Right lobe of liver (tissue), 6 donors: ENCODE data around the gene SEMA4B. TPM values are rescaled to one million over a fixed set of nuclear protein-coding genes. Genes with fewer than 3 reads are reported as not detected.

Experiments used
- ATAC-seq, 4 donors: fragments of 200-7000 bp; cut with Tn5 transposase; one replicate each; pipeline ENCODE4 v1.9.1; 2020; ENCODE audit warnings: mild to moderate bottlenecking in 4 of 4, moderate library complexity in 4 of 4
- DNase-seq, 3 donors: peaks; one replicate each; pipeline ENCODE4 v3.0.0-alpha.2; 2020
- H3K27ac ChIP-seq, 3 donors: fragments of 200-600 bp; one replicate each; pipeline ENCODE4 v1.8.0; 2022
- H3K27me3 ChIP-seq, 2 donors: fragments of 200-600 bp; one replicate each; pipeline ENCODE4 v1.8.0; 2022
- H3K36me3 ChIP-seq, 4 donors: fragments of 200-600 bp; sonication (generic) in 1 of 4; one replicate each; pipeline versions ENCODE4 v1.5.1 to v1.8.0; 2017 to 2022; ENCODE audit warnings: control low read depth in 1 of 4
- H3K4me1 ChIP-seq, 4 donors: fragments of 200-600 bp; sonication (generic) in 1 of 4; one replicate each; pipeline versions ENCODE4 v1.5.1 to v1.8.0; 2017 to 2022; ENCODE audit warnings: control low read depth in 1 of 4
- H3K4me3 ChIP-seq, 3 donors: fragments of 200-600 bp; one replicate each; pipeline ENCODE4 v1.8.0; 2022
- H3K9me3 ChIP-seq, 4 donors: fragments of 200-600 bp; sonication (generic) in 1 of 4; one replicate each; pipeline versions ENCODE4 v1.5.1 to v1.8.0; 2017 to 2022; ENCODE audit warnings: control low read depth in 1 of 4
- POLR2A ChIP-seq: fragments of 450-650 bp; IDR thresholded peaks from one replicate; pipeline ENCODE4 v1.6.1; 2017; ENCODE audit warnings: antibody characterized with exemption, mild to moderate bottlenecking
- WGBS: methylation state at CpG from one replicate; pipeline ENCODE4 v1.1.6; 2018; ENCODE audit warnings: low coverage, low lambda C conversion rate; ENCODE audit not compliant: insufficient coverage; ENCODE audit errors: missing lambda C conversion rate; 5-methylcytosine and 5-hydroxymethylcytosine counted together
- intact Hi-C, 2 donors: fragments of 100-400 bp; cut with DNase I; formaldehyde crosslinking; loops; one replicate each; pipeline versions ENCODE4 v1.11.2 to v1.14.1; 2022
- long read RNA-seq: library from polyadenylated mRNA; unstranded; transcript quantifications from one replicate; pipeline ENCODE4 v2.0.0, GENCODE V29; 2019
- total RNA-seq, 6 experiments: library from RNA; depleted of rRNA in 2 of 6; stranded (reverse); fragments of >200 nt in 2 of 6; fragmentation: NEBNext Ultra II Directional in 3 of 6; extraction: Animal tissue kit (Norgen Biotek cat#: 25700) in 3 of 6; gene quantifications; one replicate each; pipeline versions ENCODE4 v1.1.0 to v1.2.4, GENCODE V29; 2016 to 2023
- TF ChIP-seq, protein P1 (sequence below), 4 donors: fragments of 200-600 bp in 3 of 4; fragments of 450-650 bp in 1 of 4; IDR thresholded peaks; one replicate each; pipeline versions ENCODE4 v1.5.1 to v1.8.0; 2016 to 2022; ENCODE audit warnings: antibody characterized with exemption in 4 of 4, mild to moderate bottlenecking in 2 of 4
- donor health status: DM: no; HTN: yes; CAD: no.
- donor health status: DM: no; HTN: no; CAD: no.
- donor health status: DM: no; HTN: no; CAD: no.
- donor health status: DM: no; HTN: yes; CAD: no.
- donor health status: DM: no; HTN: yes; CAD: no.

The SEMA4B gene, protein sequence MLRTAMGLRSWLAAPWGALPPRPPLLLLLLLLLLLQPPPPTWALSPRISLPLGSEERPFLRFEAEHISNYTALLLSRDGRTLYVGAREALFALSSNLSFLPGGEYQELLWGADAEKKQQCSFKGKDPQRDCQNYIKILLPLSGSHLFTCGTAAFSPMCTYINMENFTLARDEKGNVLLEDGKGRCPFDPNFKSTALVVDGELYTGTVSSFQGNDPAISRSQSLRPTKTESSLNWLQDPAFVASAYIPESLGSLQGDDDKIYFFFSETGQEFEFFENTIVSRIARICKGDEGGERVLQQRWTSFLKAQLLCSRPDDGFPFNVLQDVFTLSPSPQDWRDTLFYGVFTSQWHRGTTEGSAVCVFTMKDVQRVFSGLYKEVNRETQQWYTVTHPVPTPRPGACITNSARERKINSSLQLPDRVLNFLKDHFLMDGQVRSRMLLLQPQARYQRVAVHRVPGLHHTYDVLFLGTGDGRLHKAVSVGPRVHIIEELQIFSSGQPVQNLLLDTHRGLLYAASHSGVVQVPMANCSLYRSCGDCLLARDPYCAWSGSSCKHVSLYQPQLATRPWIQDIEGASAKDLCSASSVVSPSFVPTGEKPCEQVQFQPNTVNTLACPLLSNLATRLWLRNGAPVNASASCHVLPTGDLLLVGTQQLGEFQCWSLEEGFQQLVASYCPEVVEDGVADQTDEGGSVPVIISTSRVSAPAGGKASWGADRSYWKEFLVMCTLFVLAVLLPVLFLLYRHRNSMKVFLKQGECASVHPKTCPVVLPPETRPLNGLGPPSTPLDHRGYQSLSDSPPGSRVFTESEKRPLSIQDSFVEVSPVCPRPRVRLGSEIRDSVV
- total RNA-seq, result 10 to 100 TPM; 17.1 to 67.7 (median 20.3) TPM
- long read RNA-seq, partial matches to known transcripts, result 0 of 2 reads
- long read RNA-seq, other reads (novel, unspliced or antisense), result 2 of 2 reads

DNA sequence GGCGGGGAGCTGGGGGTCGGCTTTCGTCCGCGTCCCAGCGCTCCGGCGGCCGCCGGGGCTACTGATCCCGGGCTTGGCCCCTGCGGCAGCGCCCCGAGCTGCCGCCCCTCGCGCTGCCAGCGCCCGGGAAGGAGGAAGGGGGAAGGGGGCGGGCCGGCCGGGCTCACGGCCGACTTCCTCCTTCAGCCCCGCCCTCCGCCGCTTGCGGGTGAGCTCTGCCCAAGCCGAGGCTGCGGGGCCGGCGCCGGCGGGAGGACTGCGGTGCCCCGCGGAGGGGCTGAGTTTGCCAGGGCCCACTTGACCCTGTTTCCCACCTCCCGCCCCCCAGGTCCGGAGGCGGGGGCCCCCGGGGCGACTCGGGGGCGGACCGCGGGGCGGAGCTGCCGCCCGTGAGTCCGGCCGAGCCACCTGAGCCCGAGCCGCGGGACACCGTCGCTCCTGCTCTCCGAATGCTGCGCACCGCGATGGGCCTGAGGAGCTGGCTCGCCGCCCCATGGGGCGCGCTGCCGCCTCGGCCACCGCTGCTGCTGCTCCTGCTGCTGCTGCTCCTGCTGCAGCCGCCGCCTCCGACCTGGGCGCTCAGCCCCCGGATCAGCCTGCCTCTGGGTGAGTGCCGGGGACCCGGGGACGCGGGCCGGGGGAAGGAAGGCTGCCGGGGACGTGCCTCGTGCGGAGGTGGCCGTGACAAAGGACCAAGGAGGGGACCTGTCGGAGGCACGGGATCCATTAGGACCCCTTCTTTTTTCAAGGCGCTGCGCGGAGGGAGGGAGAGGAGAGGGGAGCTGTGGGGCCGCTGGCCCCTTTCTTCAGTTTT, at the start of gene SEMA4B:
TSS of gene SEMA4B (plus strand) at position 201 of the 814 bp plus-strand sequence. CDS start at position 450, 249 bp downstream.
- WGBS, result under 1% methylated on average over 21 of the region's 88 CpGs
- ATAC-seq, result peak; percentile 79 to 88 (median 84)
- H3K9me3 ChIP-seq, result no peaks in the 10 kb centered on the region
- H3K27me3 ChIP-seq, result no peaks in the 10 kb centered on the region
- H3K4me1 ChIP-seq, result peaks cover 0 to 43% (median 9%) of the 10 kb centered on the region in 4 donors
- H3K36me3 ChIP-seq, result no peaks in the 10 kb centered on the region
- peak within 1 kb of the TSS; percentile 44 to 80 (median 76) for H3K27ac ChIP-seq
- TF ChIP-seq POLR2A, result peak; percentile 47
- TF ChIP-seq, protein P1, sequence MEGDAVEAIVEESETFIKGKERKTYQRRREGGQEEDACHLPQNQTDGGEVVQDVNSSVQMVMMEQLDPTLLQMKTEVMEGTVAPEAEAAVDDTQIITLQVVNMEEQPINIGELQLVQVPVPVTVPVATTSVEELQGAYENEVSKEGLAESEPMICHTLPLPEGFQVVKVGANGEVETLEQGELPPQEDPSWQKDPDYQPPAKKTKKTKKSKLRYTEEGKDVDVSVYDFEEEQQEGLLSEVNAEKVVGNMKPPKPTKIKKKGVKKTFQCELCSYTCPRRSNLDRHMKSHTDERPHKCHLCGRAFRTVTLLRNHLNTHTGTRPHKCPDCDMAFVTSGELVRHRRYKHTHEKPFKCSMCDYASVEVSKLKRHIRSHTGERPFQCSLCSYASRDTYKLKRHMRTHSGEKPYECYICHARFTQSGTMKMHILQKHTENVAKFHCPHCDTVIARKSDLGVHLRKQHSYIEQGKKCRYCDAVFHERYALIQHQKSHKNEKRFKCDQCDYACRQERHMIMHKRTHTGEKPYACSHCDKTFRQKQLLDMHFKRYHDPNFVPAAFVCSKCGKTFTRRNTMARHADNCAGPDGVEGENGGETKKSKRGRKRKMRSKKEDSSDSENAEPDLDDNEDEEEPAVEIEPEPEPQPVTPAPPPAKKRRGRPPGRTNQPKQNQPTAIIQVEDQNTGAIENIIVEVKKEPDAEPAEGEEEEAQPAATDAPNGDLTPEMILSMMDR (IDR thresholded peaks at IDR 0.05), result no peak
- intact Hi-C loops, result no loop called here
- peak; percentile 69 to 84 (median 83) for DNase-seq
- peak within 1 kb of the TSS; percentile 85 to 95 (median 87) for H3K4me3 ChIP-seq

DNA sequence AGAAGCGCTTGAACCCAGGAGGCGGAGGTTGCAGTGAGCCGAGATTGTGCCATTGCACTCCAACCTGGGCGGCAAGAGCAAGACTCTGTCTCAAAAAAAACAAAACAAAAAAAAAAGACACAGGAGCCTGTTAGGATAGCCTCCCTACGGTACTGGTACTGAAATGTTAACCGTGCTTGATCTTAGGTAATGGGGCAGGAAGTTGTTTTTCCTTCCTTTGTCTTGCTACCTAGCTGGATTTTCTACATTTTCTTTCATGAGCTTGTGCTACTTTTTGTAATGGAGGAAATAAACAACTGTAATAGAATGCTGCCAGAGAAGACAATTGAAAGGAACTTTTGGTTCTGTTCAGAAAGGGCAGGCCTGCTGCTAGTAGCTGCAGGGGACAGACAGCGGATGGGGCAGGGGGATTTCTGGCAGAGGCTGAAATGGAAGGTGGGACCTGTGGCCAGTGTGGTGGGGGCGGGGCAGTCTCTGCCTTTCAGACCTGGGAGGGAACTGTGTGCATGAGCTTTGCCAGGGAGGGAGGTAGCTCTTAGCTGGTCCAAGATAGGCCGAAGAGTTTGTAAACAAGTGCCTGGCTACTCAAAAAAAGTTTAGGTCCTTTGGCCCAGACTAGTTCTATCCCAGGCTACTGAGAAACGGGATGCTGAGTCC, 49.0 kb upstream of the SEMA4B start:
- peak; percentile 37 to 74 (median 58) for ATAC-seq

DNA sequence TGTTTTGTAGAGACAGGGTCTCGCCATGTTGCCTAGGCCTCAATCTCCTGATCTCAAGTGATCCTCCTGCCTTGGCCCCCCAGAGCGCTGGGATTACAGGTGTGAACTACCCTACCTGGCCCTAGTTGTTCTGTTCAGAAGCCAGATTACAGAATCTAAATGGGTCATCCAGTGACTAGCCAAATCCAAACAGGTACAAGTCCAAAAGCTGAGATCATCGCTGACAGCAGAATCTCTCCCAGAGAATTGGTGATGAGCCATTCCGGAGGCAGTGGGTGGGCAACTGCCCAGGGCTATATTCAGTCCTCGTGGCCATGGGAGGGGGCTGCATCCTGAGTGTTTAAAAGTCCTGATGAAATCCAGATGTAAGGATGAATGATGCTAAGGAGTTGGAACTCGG, 47.5 kb upstream of the SEMA4B start:
- TF ChIP-seq, protein P1 (IDR thresholded peaks at IDR 0.05), result no peak
- no peak for TF ChIP-seq POLR2A
- Histone ChIP-seq H3K27me3 (no peaks in the 10 kb centered on the region), H3K4me3 (no peak overlapping the region), H3K36me3 (no peaks in the 10 kb centered on the region), H3K4me1 (peaks cover 0 to 76% (median 33%) of the 10 kb centered on the region in 4 donors), H3K9me3 (no peaks in the 10 kb centered on the region), H3K27ac (peak overlapping the region; percentile 86 to 93 (median 90))
- intact Hi-C loops, result no loop called here
- ATAC-seq (peak in 2 of 4 donors; percentile 23 to 28), DNase-seq (peak in 2 of 3 donors; percentile 44 to 60)
- 50% methylated on average over 5 of the region's 6 CpGs for WGBS

More for the DNA sequence above, 49.0 kb upstream of the SEMA4B start:
- Histone ChIP-seq H3K36me3 (no peaks in the 10 kb centered on the region), H3K4me1 (peaks cover 0 to 65% (median 29%) of the 10 kb centered on the region in 4 donors), H3K27ac (peak overlapping the region; percentile 86 to 93 (median 90)), H3K9me3 (no peaks in the 10 kb centered on the region), H3K27me3 (no peaks in the 10 kb centered on the region), H3K4me3 (no peak overlapping the region)
- peak; percentile 77 to 89 (median 86) for DNase-seq
- TF ChIP-seq, protein P1 (IDR thresholded peaks at IDR 0.05), result no peak
- TF ChIP-seq POLR2A, result no peak
- intact Hi-C loops, result no loop called here
- 21% methylated on average over 7 of the region's 10 CpGs for WGBS
